ENCODE results near the gene TRIM37. TPM values are rescaled to one million over a fixed set of nuclear protein-coding genes. Genes with fewer than 3 reads are reported as not detected.

TRIM37 gene
- total and polyA plus RNA-seq, 2 of the 8 experiments (the other 6 are each of a cell fraction or from before 2014, with no cell fraction given), result 38.2 to 57.0 TPM

GRCh38 chr17:59001158-59001814 is 105.4 kb downstream of the TRIM37 start (continued):
- TF ChIP-seq, protein P1, sequence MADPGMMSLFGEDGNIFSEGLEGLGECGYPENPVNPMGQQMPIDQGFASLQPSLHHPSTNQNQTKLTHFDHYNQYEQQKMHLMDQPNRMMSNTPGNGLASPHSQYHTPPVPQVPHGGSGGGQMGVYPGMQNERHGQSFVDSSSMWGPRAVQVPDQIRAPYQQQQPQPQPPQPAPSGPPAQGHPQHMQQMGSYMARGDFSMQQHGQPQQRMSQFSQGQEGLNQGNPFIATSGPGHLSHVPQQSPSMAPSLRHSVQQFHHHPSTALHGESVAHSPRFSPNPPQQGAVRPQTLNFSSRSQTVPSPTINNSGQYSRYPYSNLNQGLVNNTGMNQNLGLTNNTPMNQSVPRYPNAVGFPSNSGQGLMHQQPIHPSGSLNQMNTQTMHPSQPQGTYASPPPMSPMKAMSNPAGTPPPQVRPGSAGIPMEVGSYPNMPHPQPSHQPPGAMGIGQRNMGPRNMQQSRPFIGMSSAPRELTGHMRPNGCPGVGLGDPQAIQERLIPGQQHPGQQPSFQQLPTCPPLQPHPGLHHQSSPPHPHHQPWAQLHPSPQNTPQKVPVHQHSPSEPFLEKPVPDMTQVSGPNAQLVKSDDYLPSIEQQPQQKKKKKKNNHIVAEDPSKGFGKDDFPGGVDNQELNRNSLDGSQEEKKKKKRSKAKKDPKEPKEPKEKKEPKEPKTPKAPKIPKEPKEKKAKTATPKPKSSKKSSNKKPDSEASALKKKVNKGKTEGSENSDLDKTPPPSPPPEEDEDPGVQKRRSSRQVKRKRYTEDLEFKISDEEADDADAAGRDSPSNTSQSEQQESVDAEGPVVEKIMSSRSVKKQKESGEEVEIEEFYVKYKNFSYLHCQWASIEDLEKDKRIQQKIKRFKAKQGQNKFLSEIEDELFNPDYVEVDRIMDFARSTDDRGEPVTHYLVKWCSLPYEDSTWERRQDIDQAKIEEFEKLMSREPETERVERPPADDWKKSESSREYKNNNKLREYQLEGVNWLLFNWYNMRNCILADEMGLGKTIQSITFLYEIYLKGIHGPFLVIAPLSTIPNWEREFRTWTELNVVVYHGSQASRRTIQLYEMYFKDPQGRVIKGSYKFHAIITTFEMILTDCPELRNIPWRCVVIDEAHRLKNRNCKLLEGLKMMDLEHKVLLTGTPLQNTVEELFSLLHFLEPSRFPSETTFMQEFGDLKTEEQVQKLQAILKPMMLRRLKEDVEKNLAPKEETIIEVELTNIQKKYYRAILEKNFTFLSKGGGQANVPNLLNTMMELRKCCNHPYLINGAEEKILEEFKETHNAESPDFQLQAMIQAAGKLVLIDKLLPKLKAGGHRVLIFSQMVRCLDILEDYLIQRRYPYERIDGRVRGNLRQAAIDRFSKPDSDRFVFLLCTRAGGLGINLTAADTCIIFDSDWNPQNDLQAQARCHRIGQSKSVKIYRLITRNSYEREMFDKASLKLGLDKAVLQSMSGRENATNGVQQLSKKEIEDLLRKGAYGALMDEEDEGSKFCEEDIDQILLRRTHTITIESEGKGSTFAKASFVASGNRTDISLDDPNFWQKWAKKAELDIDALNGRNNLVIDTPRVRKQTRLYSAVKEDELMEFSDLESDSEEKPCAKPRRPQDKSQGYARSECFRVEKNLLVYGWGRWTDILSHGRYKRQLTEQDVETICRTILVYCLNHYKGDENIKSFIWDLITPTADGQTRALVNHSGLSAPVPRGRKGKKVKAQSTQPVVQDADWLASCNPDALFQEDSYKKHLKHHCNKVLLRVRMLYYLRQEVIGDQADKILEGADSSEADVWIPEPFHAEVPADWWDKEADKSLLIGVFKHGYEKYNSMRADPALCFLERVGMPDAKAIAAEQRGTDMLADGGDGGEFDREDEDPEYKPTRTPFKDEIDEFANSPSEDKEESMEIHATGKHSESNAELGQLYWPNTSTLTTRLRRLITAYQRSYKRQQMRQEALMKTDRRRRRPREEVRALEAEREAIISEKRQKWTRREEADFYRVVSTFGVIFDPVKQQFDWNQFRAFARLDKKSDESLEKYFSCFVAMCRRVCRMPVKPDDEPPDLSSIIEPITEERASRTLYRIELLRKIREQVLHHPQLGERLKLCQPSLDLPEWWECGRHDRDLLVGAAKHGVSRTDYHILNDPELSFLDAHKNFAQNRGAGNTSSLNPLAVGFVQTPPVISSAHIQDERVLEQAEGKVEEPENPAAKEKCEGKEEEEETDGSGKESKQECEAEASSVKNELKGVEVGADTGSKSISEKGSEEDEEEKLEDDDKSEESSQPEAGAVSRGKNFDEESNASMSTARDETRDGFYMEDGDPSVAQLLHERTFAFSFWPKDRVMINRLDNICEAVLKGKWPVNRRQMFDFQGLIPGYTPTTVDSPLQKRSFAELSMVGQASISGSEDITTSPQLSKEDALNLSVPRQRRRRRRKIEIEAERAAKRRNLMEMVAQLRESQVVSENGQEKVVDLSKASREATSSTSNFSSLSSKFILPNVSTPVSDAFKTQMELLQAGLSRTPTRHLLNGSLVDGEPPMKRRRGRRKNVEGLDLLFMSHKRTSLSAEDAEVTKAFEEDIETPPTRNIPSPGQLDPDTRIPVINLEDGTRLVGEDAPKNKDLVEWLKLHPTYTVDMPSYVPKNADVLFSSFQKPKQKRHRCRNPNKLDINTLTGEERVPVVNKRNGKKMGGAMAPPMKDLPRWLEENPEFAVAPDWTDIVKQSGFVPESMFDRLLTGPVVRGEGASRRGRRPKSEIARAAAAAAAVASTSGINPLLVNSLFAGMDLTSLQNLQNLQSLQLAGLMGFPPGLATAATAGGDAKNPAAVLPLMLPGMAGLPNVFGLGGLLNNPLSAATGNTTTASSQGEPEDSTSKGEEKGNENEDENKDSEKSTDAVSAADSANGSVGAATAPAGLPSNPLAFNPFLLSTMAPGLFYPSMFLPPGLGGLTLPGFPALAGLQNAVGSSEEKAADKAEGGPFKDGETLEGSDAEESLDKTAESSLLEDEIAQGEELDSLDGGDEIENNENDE (IDR thresholded peaks at IDR 0.05; ENCODE audit: insufficient replicate concordance, low read length), result no peak

All from H1 (cell line).